WTC11 (cell line): ENCODE results near the gene IGFBP2.

Experiments
- CREM ChIP-seq: sonication (generic); formaldehyde crosslinking; IDR thresholded peaks from 2 replicates; pipeline ENCODE4 v1.8.1; 2022; ENCODE audit warnings: mild to moderate bottlenecking, missing genetic modification reagents, moderate library complexity
- MAX ChIP-seq: sonication (generic); formaldehyde crosslinking; IDR thresholded peaks from 2 replicates; pipeline ENCODE4 v1.8.0; 2022; ENCODE audit warnings: mild to moderate bottlenecking, missing genetic modification reagents
- NR2C2 ChIP-seq: sonication (generic); formaldehyde crosslinking; IDR thresholded peaks from 2 replicates; pipeline ENCODE4 v1.8.0; 2022; ENCODE audit warnings: mild to moderate bottlenecking, missing genetic modification reagents
- TF ChIP-seq, protein P1 (sequence below): fragments of 200-600 bp; IDR thresholded peaks from 2 replicates; pipeline ENCODE4 v1.8.0; 2022; ENCODE audit warnings: antibody characterized with exemption

GRCh38 chr2:216678098-216678465, 44.9 kb downstream of the IGFBP2 start:
- TF ChIP-seq, protein P1, sequence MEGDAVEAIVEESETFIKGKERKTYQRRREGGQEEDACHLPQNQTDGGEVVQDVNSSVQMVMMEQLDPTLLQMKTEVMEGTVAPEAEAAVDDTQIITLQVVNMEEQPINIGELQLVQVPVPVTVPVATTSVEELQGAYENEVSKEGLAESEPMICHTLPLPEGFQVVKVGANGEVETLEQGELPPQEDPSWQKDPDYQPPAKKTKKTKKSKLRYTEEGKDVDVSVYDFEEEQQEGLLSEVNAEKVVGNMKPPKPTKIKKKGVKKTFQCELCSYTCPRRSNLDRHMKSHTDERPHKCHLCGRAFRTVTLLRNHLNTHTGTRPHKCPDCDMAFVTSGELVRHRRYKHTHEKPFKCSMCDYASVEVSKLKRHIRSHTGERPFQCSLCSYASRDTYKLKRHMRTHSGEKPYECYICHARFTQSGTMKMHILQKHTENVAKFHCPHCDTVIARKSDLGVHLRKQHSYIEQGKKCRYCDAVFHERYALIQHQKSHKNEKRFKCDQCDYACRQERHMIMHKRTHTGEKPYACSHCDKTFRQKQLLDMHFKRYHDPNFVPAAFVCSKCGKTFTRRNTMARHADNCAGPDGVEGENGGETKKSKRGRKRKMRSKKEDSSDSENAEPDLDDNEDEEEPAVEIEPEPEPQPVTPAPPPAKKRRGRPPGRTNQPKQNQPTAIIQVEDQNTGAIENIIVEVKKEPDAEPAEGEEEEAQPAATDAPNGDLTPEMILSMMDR = no peak
- TF ChIP-seq NR2C2 (no peak), MAX (CRISPR knock-in tag) (no peak), CREM (no peak)
